ENCODE data around the gene SFTPB. TPM values are rescaled to one million over a fixed set of nuclear protein-coding genes. Genes with fewer than 3 reads are reported as not detected.

Gene SFTPB
- total RNA-seq, 4 donors from 2014 or later, result not detected

DNA sequence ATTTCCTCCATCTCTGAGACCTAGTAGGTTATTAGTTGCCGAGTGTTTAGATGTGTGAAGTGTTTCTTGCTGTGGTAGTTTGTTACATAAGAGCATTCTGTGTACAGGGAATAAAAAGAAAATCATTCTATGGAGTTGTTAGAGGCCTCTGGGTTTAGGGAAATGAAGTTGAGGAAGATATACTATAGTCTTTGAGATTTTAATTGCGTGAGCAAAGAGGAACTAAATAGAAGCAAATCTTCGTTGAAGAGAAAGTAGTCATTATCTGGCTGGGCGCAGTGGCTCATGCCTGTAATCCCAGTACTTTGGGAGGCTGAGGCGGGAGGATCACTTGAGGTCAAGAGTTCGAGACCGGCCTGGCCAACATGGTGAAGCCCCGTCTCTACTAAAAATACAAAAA, 33.0 kb downstream of the SFTPB start:
- TF ChIP-seq POLR2A (IDR thresholded peaks at IDR 0.05), result no peak
- TF ChIP-seq, protein P1, sequence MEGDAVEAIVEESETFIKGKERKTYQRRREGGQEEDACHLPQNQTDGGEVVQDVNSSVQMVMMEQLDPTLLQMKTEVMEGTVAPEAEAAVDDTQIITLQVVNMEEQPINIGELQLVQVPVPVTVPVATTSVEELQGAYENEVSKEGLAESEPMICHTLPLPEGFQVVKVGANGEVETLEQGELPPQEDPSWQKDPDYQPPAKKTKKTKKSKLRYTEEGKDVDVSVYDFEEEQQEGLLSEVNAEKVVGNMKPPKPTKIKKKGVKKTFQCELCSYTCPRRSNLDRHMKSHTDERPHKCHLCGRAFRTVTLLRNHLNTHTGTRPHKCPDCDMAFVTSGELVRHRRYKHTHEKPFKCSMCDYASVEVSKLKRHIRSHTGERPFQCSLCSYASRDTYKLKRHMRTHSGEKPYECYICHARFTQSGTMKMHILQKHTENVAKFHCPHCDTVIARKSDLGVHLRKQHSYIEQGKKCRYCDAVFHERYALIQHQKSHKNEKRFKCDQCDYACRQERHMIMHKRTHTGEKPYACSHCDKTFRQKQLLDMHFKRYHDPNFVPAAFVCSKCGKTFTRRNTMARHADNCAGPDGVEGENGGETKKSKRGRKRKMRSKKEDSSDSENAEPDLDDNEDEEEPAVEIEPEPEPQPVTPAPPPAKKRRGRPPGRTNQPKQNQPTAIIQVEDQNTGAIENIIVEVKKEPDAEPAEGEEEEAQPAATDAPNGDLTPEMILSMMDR (IDR thresholded peaks at IDR 0.05 in 4 of 5, conservative IDR thresholded peaks at IDR 0.05 in 1 of 5), result no peak
- intact Hi-C loops (cut with DNase I; ENCODE audit: low total_unique reads), result loop anchor here (10.0 kb wide), 1 partner anchor 440 kb away; no protein-coding TSS in a partner anchor
- no peaks in the 10 kb centered on the region for H3K4me1 ChIP-seq
- ATAC-seq (no peak), DNase-seq (peak in 1 of 2 donors; percentile 4)
- peak overlapping the region in 1 of 4 donors; percentile 1 for H3K27ac ChIP-seq
- H3K36me3 ChIP-seq, result peaks cover 3 to 85% of the 10 kb centered on the region in 2 donors
- no peak overlapping the region for H3K4me3 ChIP-seq
- no peaks in the 10 kb centered on the region for H3K9me3 ChIP-seq
- in situ Hi-C loops (cut with MboI; ENCODE audit: low sequenced_read_pairs in 4 of 4), result loop anchor here (5.0 to 25.0 kb wide), 6 partner anchors 90 to 452 kb away; no protein-coding TSS in a partner anchor
- H3K27me3 ChIP-seq, result no peaks in the 10 kb centered on the region

DNA sequence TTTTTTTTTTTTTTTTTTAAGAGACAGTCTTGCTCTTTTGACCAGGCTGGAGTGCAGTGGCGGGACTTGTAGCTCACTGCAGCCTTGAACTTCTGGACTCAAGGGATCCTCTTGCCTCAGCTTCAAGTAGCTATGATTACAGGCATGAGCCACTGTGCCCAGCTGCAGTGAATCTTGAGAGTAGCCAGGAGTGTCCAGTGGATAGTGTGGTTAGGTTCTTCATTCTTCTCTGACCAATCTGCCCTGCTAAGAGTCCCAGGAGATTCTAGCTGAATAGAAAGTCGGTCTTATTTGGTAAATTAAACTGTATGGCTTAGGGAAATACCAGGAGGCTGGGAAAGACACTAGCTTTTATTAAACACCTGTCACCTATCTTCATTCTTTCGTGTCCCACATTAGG, 36.7 kb downstream of the SFTPB start:
- no peak for ATAC-seq
- Histone ChIP-seq H3K27ac (no peak overlapping the region), H3K4me1 (no peaks in the 10 kb centered on the region), H3K27me3 (no peaks in the 10 kb centered on the region), H3K9me3 (no peaks in the 10 kb centered on the region), H3K36me3 (peaks cover 0 to 91% of the 10 kb centered on the region in 2 donors), H3K4me3 (no peak overlapping the region)
- intact Hi-C loops (cut with DNase I; ENCODE audit: low total_unique reads) (loop anchor here (10.0 kb wide), 1 partner anchor 443 kb away; no protein-coding TSS in a partner anchor), in situ Hi-C loops (cut with MboI; ENCODE audit: low sequenced_read_pairs in 4 of 4) (loop anchor here (10.0 to 25.0 kb wide), 3 partner anchors 93 to 456 kb away; no protein-coding TSS in a partner anchor)
- TF ChIP-seq, protein P1 (IDR thresholded peaks at IDR 0.05 in 4 of 5, conservative IDR thresholded peaks at IDR 0.05 in 1 of 5), result no peak
- no peak for TF ChIP-seq POLR2A (IDR thresholded peaks at IDR 0.05)
- no peak for DNase-seq

DNA sequence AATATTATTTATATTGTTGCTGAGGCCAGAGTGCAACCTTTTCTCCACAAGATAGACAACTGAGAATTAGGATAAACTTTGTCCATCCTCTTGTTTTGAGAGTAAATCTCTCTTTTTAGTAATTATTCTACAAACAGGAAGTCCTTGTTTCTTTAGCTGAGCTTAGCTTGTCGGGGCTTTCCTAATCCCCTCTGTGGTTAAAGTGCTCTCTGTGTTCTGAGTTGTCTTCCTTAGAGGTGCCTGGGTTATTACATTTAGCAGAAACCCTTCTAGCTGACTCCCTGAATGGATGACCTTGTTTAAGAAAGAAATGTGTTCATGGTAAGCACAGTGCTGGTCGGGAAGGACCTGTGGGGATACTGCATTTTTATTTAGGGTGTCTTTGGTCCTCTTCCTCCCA, 39.3 kb downstream of the SFTPB start:
- TF ChIP-seq, protein P1 (IDR thresholded peaks at IDR 0.05 in 4 of 5, conservative IDR thresholded peaks at IDR 0.05 in 1 of 5), result no peak
- no peak for TF ChIP-seq POLR2A (IDR thresholded peaks at IDR 0.05)
- Histone ChIP-seq H3K27me3 (no peaks in the 10 kb centered on the region), H3K9me3 (no peaks in the 10 kb centered on the region), H3K4me3 (no peak overlapping the region), H3K36me3 (peaks cover 0 to 95% of the 10 kb centered on the region in 2 donors), H3K27ac (no peak overlapping the region), H3K4me1 (no peaks in the 10 kb centered on the region)
- intact Hi-C loops (cut with DNase I; ENCODE audit: low total_unique reads), result no loop called here
- in situ Hi-C loops (cut with MboI; ENCODE audit: low sequenced_read_pairs in 4 of 4), result loop anchor here (10.0 to 25.0 kb wide), 2 partner anchors 456 to 459 kb away; no protein-coding TSS in a partner anchor
- ATAC-seq, result no peak
- no peak for DNase-seq

DNA sequence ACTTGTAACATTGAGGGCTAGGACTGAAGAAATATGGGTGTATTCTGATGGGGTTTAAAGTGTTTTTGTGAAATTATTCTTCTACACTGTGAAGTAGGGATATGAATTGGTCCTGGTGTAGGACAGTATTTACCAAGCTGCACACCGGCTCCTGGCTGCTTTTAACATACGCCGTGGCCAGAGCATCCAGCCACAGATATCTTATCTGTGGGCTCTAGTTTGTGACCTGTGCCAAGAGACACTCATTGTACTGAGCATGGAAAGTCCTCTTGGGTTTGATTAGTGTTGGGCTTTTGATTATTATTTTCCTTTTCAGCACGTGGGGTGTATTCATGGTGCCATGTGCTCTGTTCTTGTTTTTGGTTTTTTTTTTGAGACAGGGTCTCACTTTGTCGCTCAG, 44.0 kb downstream of the SFTPB start:
- Histone ChIP-seq H3K36me3 (peaks cover 6 to 100% of the 10 kb centered on the region in 2 donors), H3K4me1 (peaks cover 0 to 5% of the 10 kb centered on the region in 2 donors), H3K4me3 (no peak overlapping the region), H3K27ac (no peak overlapping the region), H3K9me3 (no peaks in the 10 kb centered on the region), H3K27me3 (no peaks in the 10 kb centered on the region)
- no peak for DNase-seq
- in situ Hi-C loops (cut with MboI; ENCODE audit: low sequenced_read_pairs in 4 of 4), result loop anchor here in 1 of 4 donors (10.0 kb wide), 1 partner anchor 461 kb away; no protein-coding TSS in a partner anchor
- ATAC-seq, result no peak
- intact Hi-C loops (cut with DNase I; ENCODE audit: low total_unique reads), result no loop called here
- TF ChIP-seq POLR2A (IDR thresholded peaks at IDR 0.05), result no peak
- TF ChIP-seq, protein P1 (IDR thresholded peaks at IDR 0.05 in 4 of 5, conservative IDR thresholded peaks at IDR 0.05 in 1 of 5), result no peak
